Measurements from ENCODE around the gene NTN1.
"Not testable (repeated sequence)": the region's sequence is repeated elsewhere in the genome, so short reads cannot be mapped to it uniquely, and the experiment has no call there.

NTN1 gene

GRCh38 chr17:9140550-9141424, 119.5 kb downstream of the NTN1 start:
- no peak for DNase-seq

GRCh38 chr17:9141425-9141753, 120.1 kb downstream of the NTN1 start:
- no peak for DNase-seq
- in situ Hi-C loops (cut with MboI; ENCODE audit: low pct_unique_long_range_greater_than_20kb, low sequenced_read_pairs) = no loop called here

More at GRCh38 chr17:9140550-9141424, 119.5 kb downstream of the NTN1 start:
- in situ Hi-C loops (cut with MboI; ENCODE audit: low pct_unique_long_range_greater_than_20kb, low sequenced_read_pairs) = no loop called here

DNA sequence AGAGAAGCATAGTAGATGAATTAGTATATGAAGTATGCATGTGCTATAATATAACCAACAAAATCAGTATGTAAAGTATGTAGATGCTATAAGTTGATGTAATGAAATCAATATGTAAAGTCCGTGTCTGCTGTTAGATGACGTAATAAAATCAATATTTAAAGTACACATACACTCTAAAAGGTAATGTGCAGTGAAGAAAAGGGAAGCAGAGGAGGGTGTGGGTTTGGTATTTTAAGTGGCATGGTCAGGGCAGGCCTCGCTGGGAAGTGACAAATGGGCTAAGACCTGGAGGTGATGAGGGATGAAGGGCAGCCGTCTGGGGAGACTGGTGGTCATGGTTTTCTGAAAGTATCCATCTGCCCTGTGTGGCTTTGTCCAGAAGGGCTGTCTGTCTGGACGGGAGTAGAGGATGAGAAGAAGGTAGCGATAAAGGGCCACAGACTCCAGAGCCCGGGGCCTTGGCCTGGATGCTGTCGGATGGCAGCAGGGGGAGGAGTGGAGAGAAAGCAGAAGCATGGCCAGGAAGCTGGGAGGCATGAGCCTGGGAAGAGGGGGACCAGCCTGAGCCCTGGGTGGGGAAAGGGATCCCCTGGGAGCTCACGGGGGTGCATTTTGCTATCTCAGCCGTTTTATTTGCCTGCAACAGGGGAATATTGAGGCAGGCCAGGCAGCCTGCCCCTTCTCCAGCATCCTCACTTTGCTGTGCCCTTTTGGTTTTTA, 121.6 kb downstream of the NTN1 start:
- in situ Hi-C loops (cut with MboI; ENCODE audit: low pct_unique_long_range_greater_than_20kb, low sequenced_read_pairs) = no loop called here
- DNase-seq = no peak

GRCh38 chr17:9144502-9145249, 123.4 kb downstream of the NTN1 start:
- in situ Hi-C loops (cut with MboI; ENCODE audit: low pct_unique_long_range_greater_than_20kb, low sequenced_read_pairs) = no loop called here

DNA sequence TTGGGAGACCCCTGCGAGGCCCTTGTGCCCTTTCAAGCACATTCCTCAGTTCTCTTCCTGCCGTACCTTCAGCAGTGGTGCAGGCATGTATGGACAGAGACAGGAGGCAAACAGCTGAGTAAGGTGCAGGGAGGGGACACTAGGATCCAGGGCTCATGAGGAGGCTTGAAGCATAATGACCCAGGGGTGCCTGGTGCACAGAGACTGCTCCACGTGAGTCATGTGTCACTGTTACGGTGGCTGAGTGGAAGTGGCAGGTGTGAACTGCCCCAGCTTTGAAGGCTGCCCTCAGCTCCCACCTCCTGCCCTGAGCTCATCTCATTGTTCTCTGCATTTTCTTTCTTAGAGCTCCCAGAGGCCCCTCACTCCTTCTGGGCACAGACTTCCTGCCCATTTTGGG, 124.8 kb downstream of the NTN1 start:
- in situ Hi-C loops (cut with MboI; ENCODE audit: low pct_unique_long_range_greater_than_20kb, low sequenced_read_pairs) = no loop called here
- no peak for DNase-seq

More at GRCh38 chr17:9144502-9145249, 123.4 kb downstream of the NTN1 start:
- no peak for DNase-seq

- DNase-seq = no peak
- in situ Hi-C loops (cut with MboI; ENCODE audit: low pct_unique_long_range_greater_than_20kb, low sequenced_read_pairs) = no loop called here
These were observed 127.7 kb downstream of the NTN1 start for GRCh38 chr17:9148905-9149525.

DNA sequence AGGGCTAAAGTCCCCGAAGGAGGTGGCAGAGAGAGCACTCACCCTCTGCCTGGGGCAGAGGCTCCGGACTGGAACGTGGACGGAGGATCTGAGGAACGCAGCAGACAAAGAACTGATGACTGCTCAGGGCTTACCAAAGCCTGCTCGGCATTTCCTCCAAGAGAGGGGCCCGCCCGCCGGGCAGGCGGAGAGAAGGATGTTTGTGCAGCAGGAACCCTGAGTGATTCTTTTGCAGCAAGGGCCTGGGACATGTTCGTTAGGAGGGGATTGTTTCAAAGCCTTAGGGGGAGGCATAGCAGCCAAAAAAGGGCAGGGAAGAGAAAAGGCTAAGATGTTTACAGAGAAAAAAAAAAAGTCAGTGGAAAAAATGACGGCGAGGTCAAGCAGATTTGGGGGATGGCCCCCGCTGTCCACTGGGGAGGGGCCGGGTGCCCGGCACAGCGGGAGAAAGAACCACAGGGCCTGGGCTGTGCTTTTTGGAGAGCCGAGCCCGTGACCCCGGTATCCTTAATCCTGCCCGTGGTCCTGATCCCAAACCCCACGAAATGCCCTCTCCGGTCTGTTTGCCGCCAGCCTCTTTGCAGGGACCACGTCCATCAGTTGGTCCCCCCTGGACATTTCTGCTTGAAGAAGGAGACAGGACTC, 129.3 kb downstream of the NTN1 start:
- in situ Hi-C loops (cut with MboI; ENCODE audit: low pct_unique_long_range_greater_than_20kb, low sequenced_read_pairs) = no loop called here
- no peak for DNase-seq

DNA sequence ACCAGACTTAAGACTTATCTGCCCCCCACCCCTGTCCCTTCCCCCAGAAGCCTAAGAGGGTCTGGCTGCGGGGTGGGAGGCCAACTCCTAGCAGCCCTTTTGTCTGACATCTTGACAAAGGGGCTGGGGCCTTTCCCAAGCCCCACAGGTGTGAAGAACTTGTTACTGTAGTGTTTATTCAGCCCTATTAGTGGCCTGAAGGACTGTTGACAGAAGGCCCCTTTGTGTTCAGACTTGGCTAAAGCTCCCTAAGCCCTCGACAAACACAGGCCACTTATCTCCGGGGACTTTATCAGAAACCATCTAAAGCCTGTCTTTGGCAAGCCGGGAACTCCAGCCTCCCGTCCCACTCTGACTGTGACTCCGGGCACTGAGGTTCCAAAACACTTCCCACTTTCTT, 129.8 kb downstream of the NTN1 start:
- no peak for DNase-seq
- in situ Hi-C loops (cut with MboI; ENCODE audit: low pct_unique_long_range_greater_than_20kb, low sequenced_read_pairs) = no loop called here

- in situ Hi-C loops (cut with MboI; ENCODE audit: low pct_unique_long_range_greater_than_20kb, low sequenced_read_pairs); DNase-seq: not testable (repeated sequence)
These were observed 130.4 kb downstream of the NTN1 start for GRCh38 chr17:9151740-9152139.

DNA sequence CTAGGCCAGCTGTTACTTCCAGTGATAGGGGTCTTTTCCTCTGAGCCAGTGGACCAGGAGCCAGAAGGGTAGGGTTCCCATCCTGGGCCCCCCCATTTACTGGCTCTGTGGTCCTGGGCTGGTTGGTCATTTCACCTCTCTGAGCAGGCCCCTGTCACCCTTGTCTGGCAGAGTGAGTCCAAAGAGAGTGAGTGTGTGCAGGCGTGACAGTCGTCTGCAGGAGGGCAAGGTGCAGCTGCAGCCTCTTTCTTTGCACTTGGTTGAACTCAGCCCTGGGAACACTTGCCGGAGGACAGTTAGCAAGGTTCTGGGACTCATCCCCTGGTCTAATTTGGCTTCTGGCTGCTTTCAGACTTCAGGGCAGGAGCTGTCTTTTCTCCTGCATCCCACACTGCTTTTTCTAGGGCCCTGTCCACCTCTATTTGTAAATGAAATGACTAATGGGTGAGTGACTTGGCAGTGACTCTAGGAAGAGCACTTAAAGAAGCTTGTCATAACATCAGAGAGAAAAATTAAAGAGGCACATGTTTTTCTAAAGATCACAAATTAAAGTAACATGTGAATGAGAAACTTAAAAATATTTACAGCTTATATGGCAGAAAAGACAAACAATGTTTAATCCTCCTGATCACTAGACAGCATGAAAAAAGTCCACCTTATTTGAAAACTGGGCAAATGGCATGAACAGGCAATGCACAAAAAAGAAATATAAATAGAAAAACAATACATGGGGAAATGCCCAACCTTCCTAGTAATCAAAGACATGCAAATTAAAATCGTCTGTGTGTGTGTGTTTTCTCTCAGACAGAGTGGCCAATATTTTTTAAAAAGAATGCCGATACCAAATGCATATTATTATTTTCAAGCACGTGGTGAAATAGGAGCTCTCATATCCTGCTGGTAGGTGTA, 137.5 kb downstream of the NTN1 start:
- in situ Hi-C loops (cut with MboI; ENCODE audit: low pct_unique_long_range_greater_than_20kb, low sequenced_read_pairs) = no loop called here
- no peak for DNase-seq

DNA sequence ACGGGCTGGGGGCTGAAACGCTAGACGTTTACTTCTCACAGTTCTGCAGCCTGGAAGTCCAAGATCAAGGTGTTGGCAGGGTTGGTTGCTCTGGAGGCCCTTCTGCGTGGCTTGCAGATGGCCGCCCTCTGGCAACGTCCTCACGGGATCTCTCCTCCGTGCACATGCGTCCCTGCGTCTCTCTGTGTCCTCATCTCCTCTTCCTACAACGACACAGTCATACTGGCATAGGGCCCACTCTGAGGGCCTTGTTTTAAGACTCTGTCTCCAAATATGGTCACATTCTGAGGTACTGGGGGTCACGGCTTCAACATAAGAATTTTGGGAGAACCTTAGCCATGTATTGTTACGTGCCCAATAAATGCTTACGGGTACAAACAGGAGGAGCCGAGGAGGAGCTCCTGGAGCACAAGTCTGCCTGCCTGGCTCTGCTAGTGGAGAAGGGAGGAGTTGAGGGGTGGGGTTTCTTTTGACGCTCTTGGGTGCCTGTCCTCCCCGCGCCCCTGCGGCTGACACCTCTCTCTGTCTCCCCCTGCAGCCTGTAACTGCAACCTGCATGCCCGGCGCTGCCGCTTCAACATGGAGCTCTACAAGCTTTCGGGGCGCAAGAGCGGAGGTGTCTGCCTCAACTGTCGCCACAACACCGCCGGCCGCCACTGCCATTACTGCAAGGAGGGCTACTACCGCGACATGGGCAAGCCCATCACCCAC, 141.1 kb downstream of the NTN1 start:
- DNase-seq = no peak
- in situ Hi-C loops (cut with MboI; ENCODE audit: low pct_unique_long_range_greater_than_20kb, low sequenced_read_pairs) = no loop called here

GRCh38 chr17:9166788-9167187, 145.5 kb downstream of the NTN1 start:
- in situ Hi-C loops (cut with MboI; ENCODE audit: low pct_unique_long_range_greater_than_20kb, low sequenced_read_pairs) = no loop called here
- no peak for DNase-seq

GRCh38 chr17:9167379-9167778, 146.1 kb downstream of the NTN1 start:
- DNase-seq = no peak
- in situ Hi-C loops (cut with MboI; ENCODE audit: low pct_unique_long_range_greater_than_20kb, low sequenced_read_pairs) = no loop called here

DNA sequence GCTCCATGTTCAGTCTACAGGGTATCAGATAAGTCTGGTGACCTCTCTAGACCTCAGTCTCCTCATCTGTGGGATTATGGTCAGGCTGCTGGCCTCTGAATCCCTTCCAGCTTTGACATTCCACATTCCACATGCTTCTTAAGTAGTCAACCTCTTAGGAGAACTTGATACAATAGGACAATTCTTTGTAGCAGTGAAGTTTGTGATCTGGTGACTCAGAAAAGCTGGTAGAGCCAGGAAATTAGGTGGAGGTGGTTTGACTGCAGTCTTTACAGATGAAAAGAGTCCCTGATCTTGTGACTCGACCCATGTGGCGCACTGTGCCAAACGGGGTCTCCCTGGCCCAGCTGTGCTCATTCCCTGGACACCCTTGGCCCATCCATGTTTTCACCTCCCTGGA, 147.8 kb downstream of the NTN1 start:
- in situ Hi-C loops (cut with MboI; ENCODE audit: low pct_unique_long_range_greater_than_20kb, low sequenced_read_pairs) = no loop called here
- DNase-seq = no peak

- in situ Hi-C loops (cut with MboI; ENCODE audit: low pct_unique_long_range_greater_than_20kb, low sequenced_read_pairs) = no loop called here
- no peak for DNase-seq
These were observed 149.0 kb downstream of the NTN1 start for GRCh38 chr17:9170336-9170735.

GRCh38 chr17:9170853-9171252, 149.5 kb downstream of the NTN1 start:
- in situ Hi-C loops (cut with MboI; ENCODE audit: low pct_unique_long_range_greater_than_20kb, low sequenced_read_pairs) = no loop called here
- no peak for DNase-seq

GRCh38 chr17:9173386-9173983, 152.2 kb downstream of the NTN1 start:
- in situ Hi-C loops (cut with MboI; ENCODE audit: low pct_unique_long_range_greater_than_20kb, low sequenced_read_pairs) = no loop called here
- DNase-seq = no peak

All from KBM-7 (cell line).